Medulla oblongata (tissue), 1 donor: ENCODE results near the gene ELMO2.

ENCODE experiments used
- DNase-seq: peaks from one replicate; pipeline ENCODE4 v3.0.0-alpha.2; 2015; ENCODE audit errors: extremely low spot score

The ELMO2 gene

GRCh38 chr20:46406200-46406985, at the start of gene ELMO2:
ELMO2 (minus strand) TSS chr20:46406615; CDS start chr20:46394482, 12,133 bp downstream.
- peak; percentile 99 for DNase-seq

DNA sequence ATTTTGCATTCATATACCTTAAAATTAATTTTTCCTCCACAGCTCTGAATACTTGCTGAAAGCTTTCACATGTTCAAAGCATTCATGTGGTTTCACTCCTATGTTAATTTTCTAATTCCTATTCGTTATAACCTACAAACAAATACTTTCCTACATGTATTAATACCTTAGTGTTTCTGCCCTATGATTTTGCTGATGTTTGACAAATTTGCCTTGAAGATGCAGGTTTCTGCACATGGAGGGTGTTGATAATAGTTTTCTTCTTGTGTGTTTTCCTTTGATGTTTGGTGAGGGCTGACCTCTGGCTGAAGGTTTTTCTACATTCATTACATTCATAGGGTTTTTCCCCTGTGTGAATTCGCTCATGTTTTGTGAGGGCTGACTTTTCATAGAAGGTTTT, 49.3 kb upstream of the ELMO2 start:
- no peak for DNase-seq

DNA sequence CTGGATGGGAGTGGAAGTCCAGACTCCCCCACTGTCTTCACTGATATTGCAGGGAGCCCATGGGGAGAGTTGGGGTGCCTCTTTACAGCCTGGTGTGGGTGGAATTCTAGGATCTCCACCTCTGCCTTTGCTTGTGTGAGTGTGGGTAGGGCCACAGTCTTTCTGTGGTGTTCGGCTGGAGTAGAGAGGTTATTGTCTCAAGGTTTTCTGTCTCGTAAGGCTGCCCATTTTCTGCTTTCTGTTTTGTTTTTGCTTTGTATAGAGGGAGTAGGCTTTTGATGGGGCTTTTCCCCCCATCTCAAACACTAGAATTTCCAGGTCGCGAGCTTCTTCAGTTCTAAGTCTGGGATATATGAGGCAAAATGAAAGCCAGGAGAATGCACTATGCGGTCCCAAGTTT, 40.4 kb upstream of the ELMO2 start:
- no peak for DNase-seq

- DNase-seq: no peak
These were observed 33.4 kb upstream of the ELMO2 start for GRCh38 chr20:46439837-46440236.

GRCh38 chr20:46438156-46438750, 31.8 kb upstream of the ELMO2 start:
- DNase-seq: peak; percentile 92

DNA sequence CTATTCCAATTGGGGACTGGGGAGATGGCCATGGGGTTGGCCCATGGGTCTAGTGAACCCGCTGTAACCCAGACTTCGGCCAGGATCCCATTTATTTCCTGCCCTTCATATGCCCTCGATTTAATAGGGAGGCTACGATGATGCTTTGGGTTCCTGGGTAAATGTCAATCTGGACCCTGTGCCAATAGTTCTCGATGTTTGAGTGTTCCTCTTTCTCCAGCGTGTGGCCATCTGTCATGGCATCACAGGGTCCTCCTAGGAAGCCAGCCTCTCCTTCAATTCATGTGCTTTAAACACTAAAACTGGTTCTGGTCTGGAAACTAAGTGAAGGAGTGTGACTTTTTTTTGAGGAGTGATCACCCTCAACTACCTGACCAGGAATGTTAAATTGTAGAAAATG, 28.7 kb upstream of the ELMO2 start:
- no peak for DNase-seq

GRCh38 chr20:46434597-46434996, 28.2 kb upstream of the ELMO2 start:
- no peak for DNase-seq

- no peak for DNase-seq
These were observed 26.6 kb upstream of the ELMO2 start for GRCh38 chr20:46433051-46433450.

- DNase-seq: peak; percentile 81
These were observed 24.7 kb upstream of the ELMO2 start for GRCh38 chr20:46430921-46431712.

- no peak for DNase-seq
These were observed 21.0 kb upstream of the ELMO2 start for GRCh38 chr20:46427384-46427783.

DNA sequence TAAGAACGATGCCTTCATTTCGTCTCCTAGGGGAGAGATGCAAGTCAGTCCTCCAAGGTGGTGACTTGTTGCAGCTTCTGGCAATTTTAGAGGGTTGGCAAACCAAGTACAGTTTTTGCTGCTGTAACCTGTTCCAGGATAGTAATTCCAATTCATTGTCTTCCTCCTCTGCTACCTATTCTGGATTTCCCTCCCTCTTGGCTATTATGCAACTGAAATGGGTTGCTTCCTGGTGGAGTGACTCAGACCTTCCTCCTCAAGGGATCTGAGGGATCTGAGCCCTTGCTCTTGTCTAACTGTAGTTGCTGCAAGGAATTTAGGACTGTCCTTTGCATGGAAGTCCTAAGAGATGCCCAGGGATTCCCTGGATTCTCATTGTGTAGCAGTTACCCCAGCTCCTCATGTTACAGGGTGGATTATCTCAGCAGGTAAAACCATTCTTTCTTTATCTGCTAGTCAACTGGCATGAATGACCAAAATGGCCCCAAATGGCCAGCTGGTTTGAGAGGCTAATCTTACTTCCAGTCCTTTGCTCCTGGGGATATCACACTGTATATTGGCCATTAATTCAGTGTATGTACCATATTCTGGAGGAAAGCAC, 17.6 kb upstream of the ELMO2 start:
- DNase-seq: no peak

- no peak for DNase-seq
These were observed 16.9 kb upstream of the ELMO2 start for GRCh38 chr20:46423342-46423741.

DNA sequence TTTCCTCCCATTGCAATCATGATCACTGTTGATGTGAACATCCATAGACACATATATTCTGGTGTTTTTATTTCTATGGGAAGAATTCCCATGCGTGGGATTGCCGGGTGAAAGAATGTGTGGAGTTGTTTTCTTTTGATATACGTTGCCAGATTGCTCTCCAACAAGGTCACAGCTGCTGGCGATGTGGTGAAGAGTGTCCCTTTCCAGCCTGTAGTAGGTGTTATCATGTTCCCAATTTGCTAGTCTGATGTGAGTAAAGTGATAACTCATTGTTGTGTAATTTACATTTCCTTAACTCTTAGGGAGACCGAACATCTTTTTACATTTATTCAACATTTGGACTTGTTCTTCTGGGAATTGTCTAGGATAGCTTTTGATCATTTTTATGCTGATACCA, 14.5 kb upstream of the ELMO2 start:
- no peak for DNase-seq

DNA sequence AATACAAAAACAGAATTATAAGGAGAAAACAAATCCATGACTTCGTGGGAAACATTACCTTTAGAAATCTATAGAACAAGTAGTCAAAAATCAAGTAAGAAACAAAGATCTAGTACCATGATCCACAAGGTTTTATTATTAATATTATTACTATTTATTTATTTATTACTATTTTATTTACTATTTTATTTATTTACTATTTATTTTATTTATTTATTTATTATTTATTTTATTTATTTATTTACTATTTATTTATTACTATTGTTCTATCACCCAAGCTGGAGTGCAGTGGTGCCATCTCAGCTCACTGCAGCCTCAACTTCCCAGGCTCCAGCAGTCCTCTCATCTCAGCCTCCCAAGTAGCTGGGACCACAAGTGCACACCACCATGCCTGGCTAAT, 13.5 kb upstream of the ELMO2 start:
- no peak for DNase-seq

DNA sequence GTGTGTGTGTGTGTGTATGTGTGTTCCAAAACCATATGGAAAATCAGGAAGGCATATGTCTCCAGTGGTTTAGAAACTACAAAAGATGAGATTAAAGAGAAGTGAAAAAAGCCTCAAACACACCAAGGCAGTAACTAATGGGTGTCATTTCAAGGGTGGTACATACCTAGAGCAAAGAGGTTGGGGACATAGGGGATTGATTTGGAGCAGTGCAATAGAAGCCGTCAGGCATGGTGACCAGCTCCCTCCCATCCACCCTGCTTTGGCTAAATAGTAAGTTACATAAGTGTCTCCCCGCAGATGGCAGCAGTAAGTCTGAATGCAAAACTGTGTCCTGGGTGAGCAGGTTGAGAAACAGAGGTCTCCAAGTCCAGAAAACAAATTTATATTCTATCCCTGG, 10.4 kb upstream of the ELMO2 start:
- DNase-seq: no peak

DNA sequence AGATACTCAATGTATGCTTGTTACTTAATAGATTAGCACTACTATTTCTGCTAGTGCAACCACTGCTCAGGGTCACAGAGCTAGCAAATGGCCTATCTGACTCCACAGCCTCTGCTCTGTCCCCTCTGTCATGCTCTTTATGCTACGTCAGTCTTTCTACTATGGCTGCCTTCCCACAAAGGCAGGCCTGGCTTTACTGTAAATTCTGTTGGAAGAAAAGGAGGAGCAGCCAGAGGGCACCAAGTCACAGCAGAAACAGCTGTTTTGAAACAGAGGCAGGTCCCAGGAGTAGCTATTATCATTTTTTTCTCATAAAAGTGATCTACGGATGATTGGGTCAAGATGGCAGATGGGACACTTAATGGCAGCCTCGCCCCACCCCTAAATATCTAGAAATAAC, 10.0 kb upstream of the ELMO2 start:
- no peak for DNase-seq

DNA sequence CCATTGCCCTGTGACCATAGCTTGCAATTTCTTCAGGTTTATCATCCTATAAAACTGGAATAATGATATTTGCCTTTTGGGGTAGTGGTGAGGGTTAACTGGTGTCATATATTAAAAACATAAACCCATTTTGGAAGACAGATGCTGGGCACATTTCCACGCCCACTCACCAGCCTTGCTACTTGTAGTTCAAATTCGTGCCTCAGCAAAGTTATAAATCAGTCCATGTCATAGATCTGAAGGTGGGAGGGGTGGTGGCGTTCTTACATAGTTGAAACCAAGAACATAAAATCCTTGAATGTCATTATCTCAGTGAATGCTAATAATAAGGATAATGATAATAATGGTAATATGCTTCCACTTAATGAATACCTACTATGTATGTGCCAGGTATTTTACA, 9.4 kb upstream of the ELMO2 start:
- no peak for DNase-seq

GRCh38 chr20:46414608-46415007, 8.2 kb upstream of the ELMO2 start:
- DNase-seq: no peak

- DNase-seq: no peak
These were observed 5.2 kb upstream of the ELMO2 start for GRCh38 chr20:46411637-46412036.

DNA sequence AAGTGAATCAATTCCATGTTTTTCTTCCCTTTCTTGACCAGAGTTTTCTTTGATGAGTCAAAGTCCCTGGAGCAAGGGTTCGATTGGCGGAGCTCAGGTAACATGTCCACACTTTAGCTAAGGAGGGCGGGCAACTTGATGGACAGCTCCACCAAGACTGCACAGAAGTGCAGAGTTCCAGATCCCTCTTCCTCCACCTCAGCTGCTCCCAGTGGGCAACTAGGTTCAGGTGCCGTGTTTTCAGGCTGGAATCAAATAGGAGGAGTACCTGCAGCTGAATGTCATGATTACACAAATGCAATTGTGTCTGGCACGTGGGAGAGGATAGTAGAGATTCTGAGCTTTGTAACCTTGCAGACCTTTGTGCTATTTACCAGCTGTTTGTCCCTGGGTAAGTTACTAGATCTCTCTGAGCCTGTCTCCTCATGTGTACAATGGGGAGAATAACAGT, 1.9 kb upstream of the ELMO2 start:
- no peak for DNase-seq

DNA sequence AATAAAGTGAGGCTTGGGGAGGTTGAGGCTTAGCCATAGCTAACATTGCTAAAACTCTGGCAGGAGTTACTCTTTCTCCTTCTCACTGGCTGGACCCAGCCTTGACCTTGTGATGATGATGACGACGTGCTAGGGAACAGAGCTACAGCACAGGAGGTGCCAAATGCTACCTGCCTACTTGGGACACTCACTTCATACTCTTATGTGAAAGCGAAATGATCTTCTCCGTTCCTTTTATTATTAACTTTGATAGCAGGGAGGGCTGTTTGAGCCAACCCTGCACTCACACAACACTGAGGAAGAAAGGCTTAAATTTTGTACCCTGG, 1.2 kb upstream of the ELMO2 start:
- DNase-seq: no peak

DNA sequence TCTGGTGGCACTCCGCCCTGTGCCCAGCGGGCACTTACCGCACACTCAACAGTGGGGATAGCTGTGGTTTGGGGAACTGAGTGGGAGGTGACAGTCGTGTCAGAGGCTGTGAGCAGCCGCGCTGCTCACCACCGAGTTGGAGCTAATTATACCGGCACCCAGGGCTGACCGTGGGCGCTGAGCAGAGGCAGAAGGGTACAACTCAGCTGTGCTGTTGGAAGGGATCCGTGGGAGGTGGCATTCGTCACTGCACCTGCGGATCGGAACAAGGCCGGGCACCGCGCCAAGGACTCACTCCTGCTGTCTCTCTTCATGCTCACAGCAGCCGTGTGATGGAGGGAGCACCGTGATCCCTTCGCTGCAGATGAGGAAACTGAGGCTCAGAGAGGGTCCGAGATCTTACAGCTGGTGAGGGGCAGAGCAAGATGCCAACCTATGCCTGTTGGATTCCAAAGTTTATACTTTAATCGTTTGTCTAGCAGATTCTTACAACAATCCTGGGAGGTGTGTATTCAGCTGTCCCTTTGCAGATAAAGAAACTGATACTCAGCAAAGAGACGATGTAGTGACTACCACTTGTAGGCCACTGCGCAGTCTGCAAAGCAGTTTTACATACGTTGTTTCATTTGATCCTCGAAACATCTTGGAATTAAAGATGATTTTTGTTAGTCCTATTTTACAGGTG, 713 bp upstream of the ELMO2 start:
- peak; percentile 32 for DNase-seq
